ENCODE measurements around the gene TAF6.
A peak's percentile ranks its signal among the peaks of the same experiment; 100 is the strongest.

The TAF6 gene

GRCh38 chr7:100119970-100120732, 993 bp upstream of the TAF6 start:
- DNase-seq = peak; percentile 81

GRCh38 chr7:100118388-100119071, 628 bp downstream of the TAF6 start:
- DNase-seq = no peak

- DNase-seq = no peak
These were observed 4.1 kb downstream of the TAF6 start for GRCh38 chr7:100115026-100115425.

- no peak for DNase-seq
These were observed 7.2 kb downstream of the TAF6 start for GRCh38 chr7:100111914-100112313.

GRCh38 chr7:100111156-100111555, 8.0 kb downstream of the TAF6 start:
- no peak for DNase-seq

- no peak for DNase-seq
These were observed 9.5 kb downstream of the TAF6 start for GRCh38 chr7:100109521-100110163.

- no peak for DNase-seq
These were observed 11.3 kb downstream of the TAF6 start for GRCh38 chr7:100107890-100108289.

- DNase-seq = no peak
These were observed 11.9 kb downstream of the TAF6 start for GRCh38 chr7:100107125-100107737.

- no peak for DNase-seq
These were observed 12.5 kb downstream of the TAF6 start for GRCh38 chr7:100106633-100107032.

- DNase-seq = no peak
These were observed 13.6 kb downstream of the TAF6 start for GRCh38 chr7:100105534-100105933.

GRCh38 chr7:100102950-100103840, 16.0 kb downstream of the TAF6 start:
- no peak for DNase-seq

- peak; percentile 97 for DNase-seq
These were observed 17.9 kb downstream of the TAF6 start, which contains the start of the genes AP4M1 and MCM7 for GRCh38 chr7:100101016-100101862. TSS of gene AP4M1 (plus strand) at chr7:100101643. CDS start at chr7:100101715, 72 bp downstream. TSS of gene MCM7 (minus strand) at chr7:100101397. CDS start at chr7:100101294, 103 bp downstream.

- DNase-seq = peak; percentile 88
These were observed 18.6 kb downstream of the TAF6 start for GRCh38 chr7:100100420-100101015.

GRCh38 chr7:100099452-100099851, 19.7 kb downstream of the TAF6 start:
- DNase-seq = no peak

- DNase-seq = no peak
These were observed 20.2 kb downstream of the TAF6 start for GRCh38 chr7:100098913-100099312.

- DNase-seq = no peak
These were observed 23.5 kb downstream of the TAF6 start for GRCh38 chr7:100095704-100096103.

- DNase-seq = no peak
These were observed 23.9 kb downstream of the TAF6 start for GRCh38 chr7:100095289-100095688.

GRCh38 chr7:100093925-100094486, 25.2 kb downstream of the TAF6 start:
- DNase-seq = no peak

- DNase-seq = no peak
These were observed 25.7 kb downstream of the TAF6 start for GRCh38 chr7:100093498-100093897.

GRCh38 chr7:100093054-100093453, 26.1 kb downstream of the TAF6 start:
- no peak for DNase-seq
